Stimulated activated naive CD8-positive, alpha-beta T cell treated with anti-CD3 and anti-CD28 coated beads, Interleukin-15, Interleukin-2, amounts not matched to agents 100 ng/mL and 50 ng/mL, for 24 hours (primary cell): ENCODE data around the gene EPB41L3.

ENCODE experiments used
- H3K27ac Mint-ChIP-seq: one replicate; pipeline ENCODE4 v1.8.0; 2021; ENCODE audit warnings: mild to moderate bottlenecking, mixed read lengths
- H3K27me3 Mint-ChIP-seq: one replicate; pipeline ENCODE4 v1.8.0; 2021; ENCODE audit warnings: mixed read lengths
- H3K36me3 Mint-ChIP-seq: one replicate; pipeline ENCODE4 v1.8.0; 2021; ENCODE audit warnings: low read depth, mixed read lengths
- H3K4me1 Mint-ChIP-seq: one replicate; pipeline ENCODE4 v1.8.0; 2021; ENCODE audit warnings: low read depth, mixed read lengths
- H3K4me3 Mint-ChIP-seq: one replicate; pipeline ENCODE4 v1.8.0; 2021; ENCODE audit warnings: mild to moderate bottlenecking, mixed read lengths
- H3K9me3 Mint-ChIP-seq: one replicate; pipeline ENCODE4 v1.8.0; 2021; ENCODE audit warnings: mixed read lengths

Gene EPB41L3

GRCh38 chr18:5543036-5543680 lies 639 bp downstream of the EPB41L3 start:
- H3K4me3 Mint-ChIP-seq, result no peak overlapping the region
- no peaks in the 10 kb centered on the region for H3K9me3 Mint-ChIP-seq
- H3K4me1 Mint-ChIP-seq, result peaks cover 9% of the 10 kb centered on the region
- H3K27ac Mint-ChIP-seq, result no peak overlapping the region
- H3K36me3 Mint-ChIP-seq, result no peaks in the 10 kb centered on the region
- H3K27me3 Mint-ChIP-seq, result peaks cover 52% of the 10 kb centered on the region

GRCh38 chr18:5542515-5543035 lies 1.2 kb downstream of the EPB41L3 start:
- H3K9me3 Mint-ChIP-seq, result no peaks in the 10 kb centered on the region
- H3K4me1 Mint-ChIP-seq, result peaks cover 9% of the 10 kb centered on the region
- H3K4me3 Mint-ChIP-seq, result no peak overlapping the region
- no peak overlapping the region for H3K27ac Mint-ChIP-seq
- H3K27me3 Mint-ChIP-seq, result peaks cover 52% of the 10 kb centered on the region
- no peaks in the 10 kb centered on the region for H3K36me3 Mint-ChIP-seq

- H3K27ac Mint-ChIP-seq, result no peak overlapping the region
- no peaks in the 10 kb centered on the region for H3K36me3 Mint-ChIP-seq
- H3K4me1 Mint-ChIP-seq, result peaks cover 9% of the 10 kb centered on the region
- H3K9me3 Mint-ChIP-seq, result no peaks in the 10 kb centered on the region
- H3K27me3 Mint-ChIP-seq, result peaks cover 49% of the 10 kb centered on the region
- H3K4me3 Mint-ChIP-seq, result no peak overlapping the region
These were observed 2.2 kb downstream of the EPB41L3 start for GRCh38 chr18:5541644-5542043.

- Mint-ChIP-seq H3K27me3 (peaks cover 45% of the 10 kb centered on the region), H3K36me3 (no peaks in the 10 kb centered on the region), H3K27ac (no peak overlapping the region), H3K9me3 (peaks cover 4% of the 10 kb centered on the region), H3K4me3 (no peak overlapping the region), H3K4me1 (peaks cover 8% of the 10 kb centered on the region)
These were observed 4.4 kb downstream of the EPB41L3 start for GRCh38 chr18:5539391-5539790.

GRCh38 chr18:5538544-5538943 lies 5.3 kb downstream of the EPB41L3 start:
- Mint-ChIP-seq H3K27ac (no peak overlapping the region), H3K4me3 (no peak overlapping the region), H3K27me3 (peaks cover 42% of the 10 kb centered on the region), H3K36me3 (no peaks in the 10 kb centered on the region), H3K4me1 (peaks cover 5% of the 10 kb centered on the region), H3K9me3 (peaks cover 4% of the 10 kb centered on the region)

DNA sequence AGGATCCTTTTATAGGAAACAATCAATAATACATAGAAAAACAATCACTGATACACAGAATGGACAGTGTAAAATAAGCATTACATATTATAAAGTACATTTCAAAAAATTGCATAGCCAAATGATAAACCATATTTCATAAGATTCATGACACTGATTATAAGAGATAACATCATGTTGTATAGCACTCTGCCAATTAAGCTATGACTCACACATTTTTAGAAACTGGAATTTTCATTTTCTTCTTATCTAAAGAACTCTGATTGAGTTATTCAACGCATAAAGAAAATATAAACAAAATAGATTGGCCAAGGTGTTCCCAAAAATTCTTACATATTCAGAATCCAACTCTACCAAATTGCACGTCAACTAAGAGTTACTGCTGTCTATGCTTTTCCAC lies 5.9 kb downstream of the EPB41L3 start:
- Mint-ChIP-seq H3K27ac (no peak overlapping the region), H3K4me1 (peaks cover 5% of the 10 kb centered on the region), H3K27me3 (peaks cover 42% of the 10 kb centered on the region), H3K9me3 (peaks cover 4% of the 10 kb centered on the region), H3K4me3 (no peak overlapping the region), H3K36me3 (no peaks in the 10 kb centered on the region)

DNA sequence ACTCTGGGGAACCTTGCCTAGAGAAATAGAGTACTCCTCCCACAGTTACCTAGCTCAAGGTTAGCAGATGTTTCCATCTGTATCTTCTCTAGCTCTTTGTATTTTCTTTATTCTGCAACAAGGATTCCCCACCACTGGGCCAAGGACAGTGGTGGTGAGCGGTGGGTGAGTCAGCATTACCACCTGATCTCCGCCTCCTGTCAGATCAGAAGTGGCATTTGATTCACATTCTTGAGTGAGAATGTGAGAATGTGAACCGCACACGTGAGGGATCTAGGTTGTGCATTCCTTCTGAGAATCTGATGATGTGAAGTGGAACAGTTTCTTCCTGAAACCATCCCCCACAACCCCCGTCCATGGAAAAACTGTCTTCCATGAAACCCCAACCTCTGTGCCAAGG lies 9.0 kb downstream of the EPB41L3 start:
- peaks cover 4% of the 10 kb centered on the region for H3K9me3 Mint-ChIP-seq
- H3K4me3 Mint-ChIP-seq, result no peak overlapping the region
- no peaks in the 10 kb centered on the region for H3K4me1 Mint-ChIP-seq
- no peak overlapping the region for H3K27ac Mint-ChIP-seq
- H3K27me3 Mint-ChIP-seq, result peaks cover 18% of the 10 kb centered on the region
- no peaks in the 10 kb centered on the region for H3K36me3 Mint-ChIP-seq

DNA sequence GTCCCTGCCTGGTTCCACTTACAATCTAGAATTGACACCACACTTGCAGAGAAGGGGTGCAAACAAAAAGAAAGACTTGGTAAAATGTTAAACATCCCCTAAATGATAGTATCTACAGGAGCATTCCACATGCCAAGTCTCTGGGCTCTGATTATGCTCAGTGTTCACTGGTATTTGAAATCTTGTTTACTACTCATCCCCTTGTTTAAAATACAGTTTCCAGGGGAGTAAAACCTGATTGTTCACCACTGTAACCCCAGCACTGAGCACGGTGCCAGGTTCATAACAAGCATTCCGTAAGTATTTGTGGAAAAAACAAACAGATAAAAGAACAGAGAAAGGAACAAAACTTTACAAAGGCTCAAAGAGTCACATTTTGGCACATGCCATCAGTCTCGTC lies 11.7 kb downstream of the EPB41L3 start:
- Mint-ChIP-seq H3K9me3 (peaks cover 4% of the 10 kb centered on the region), H3K4me1 (no peaks in the 10 kb centered on the region), H3K4me3 (no peak overlapping the region), H3K27ac (no peak overlapping the region), H3K36me3 (no peaks in the 10 kb centered on the region), H3K27me3 (peaks cover 8% of the 10 kb centered on the region)

- Mint-ChIP-seq H3K4me3 (no peak overlapping the region), H3K4me1 (no peaks in the 10 kb centered on the region), H3K9me3 (peaks cover 4% of the 10 kb centered on the region)
These were observed 13.1 kb downstream of the EPB41L3 start for GRCh38 chr18:5530629-5531178.

GRCh38 chr18:5529471-5529870 lies 14.3 kb downstream of the EPB41L3 start:
- H3K36me3 Mint-ChIP-seq, result no peaks in the 10 kb centered on the region
- H3K9me3 Mint-ChIP-seq, result no peaks in the 10 kb centered on the region
- no peaks in the 10 kb centered on the region for H3K4me1 Mint-ChIP-seq
- H3K27me3 Mint-ChIP-seq, result peaks cover 11% of the 10 kb centered on the region
- H3K4me3 Mint-ChIP-seq, result no peak overlapping the region
- H3K27ac Mint-ChIP-seq, result no peak overlapping the region

More at GRCh38 chr18:5530629-5531178, 13.1 kb downstream of the EPB41L3 start:
- Mint-ChIP-seq H3K36me3 (no peaks in the 10 kb centered on the region), H3K27ac (no peak overlapping the region), H3K27me3 (peaks cover 14% of the 10 kb centered on the region)

DNA sequence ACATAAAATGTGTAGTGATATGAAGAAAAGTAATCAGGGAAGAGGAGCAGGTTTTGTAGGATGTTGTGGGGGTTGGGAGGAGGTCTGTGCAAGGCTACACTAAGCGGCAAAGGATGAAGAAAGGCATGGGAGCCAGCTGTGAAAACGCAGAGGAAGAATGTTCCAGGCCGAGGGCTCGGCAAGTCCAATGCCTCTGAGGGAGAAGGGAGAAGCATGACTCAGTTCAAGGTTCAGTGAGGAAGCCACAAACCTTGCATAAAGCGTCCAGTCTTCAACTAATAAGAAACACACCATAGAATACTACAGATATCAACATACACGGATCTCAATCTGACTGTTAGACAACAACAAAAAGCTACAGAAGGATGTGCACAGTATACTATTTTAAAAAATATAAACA lies 16.2 kb downstream of the EPB41L3 start:
- H3K27me3 Mint-ChIP-seq, result peaks cover 11% of the 10 kb centered on the region
- no peak overlapping the region for H3K4me3 Mint-ChIP-seq
- no peaks in the 10 kb centered on the region for H3K4me1 Mint-ChIP-seq
- no peaks in the 10 kb centered on the region for H3K36me3 Mint-ChIP-seq
- H3K9me3 Mint-ChIP-seq, result no peaks in the 10 kb centered on the region
- no peak overlapping the region for H3K27ac Mint-ChIP-seq

GRCh38 chr18:5524660-5525059 lies 19.1 kb downstream of the EPB41L3 start:
- H3K27ac Mint-ChIP-seq, result no peak overlapping the region
- no peaks in the 10 kb centered on the region for H3K9me3 Mint-ChIP-seq
- no peak overlapping the region for H3K4me3 Mint-ChIP-seq
- peaks cover 21% of the 10 kb centered on the region for H3K27me3 Mint-ChIP-seq
- no peaks in the 10 kb centered on the region for H3K4me1 Mint-ChIP-seq
- no peaks in the 10 kb centered on the region for H3K36me3 Mint-ChIP-seq

- Mint-ChIP-seq H3K4me3 (no peak overlapping the region), H3K36me3 (no peaks in the 10 kb centered on the region), H3K9me3 (no peaks in the 10 kb centered on the region), H3K27me3 (peaks cover 24% of the 10 kb centered on the region), H3K4me1 (no peaks in the 10 kb centered on the region), H3K27ac (no peak overlapping the region)
These were observed 22.8 kb downstream of the EPB41L3 start for GRCh38 chr18:5521000-5521399.

DNA sequence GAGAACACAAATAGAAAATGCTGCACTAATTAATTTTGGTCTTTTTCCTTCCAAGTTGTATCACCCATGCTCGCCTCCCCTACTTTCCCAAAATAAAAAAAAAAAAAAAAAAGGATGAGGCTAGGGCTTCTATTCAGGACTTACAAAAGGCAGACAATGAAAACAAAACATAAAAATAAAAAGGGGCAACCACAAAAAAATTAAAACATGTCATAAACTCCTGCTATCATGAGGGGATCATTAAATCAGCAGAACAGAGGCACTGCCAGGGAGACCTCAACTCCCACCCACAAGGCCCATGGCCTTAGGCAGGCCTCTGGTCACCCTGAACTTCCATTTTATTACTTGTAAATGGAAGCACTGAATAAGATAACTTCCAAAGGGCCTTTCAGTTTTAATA lies 23.3 kb downstream of the EPB41L3 start:
- no peaks in the 10 kb centered on the region for H3K4me1 Mint-ChIP-seq
- H3K4me3 Mint-ChIP-seq, result no peak overlapping the region
- no peak overlapping the region for H3K27ac Mint-ChIP-seq
- peaks cover 22% of the 10 kb centered on the region for H3K27me3 Mint-ChIP-seq
- H3K9me3 Mint-ChIP-seq, result no peaks in the 10 kb centered on the region
- H3K36me3 Mint-ChIP-seq, result no peaks in the 10 kb centered on the region

GRCh38 chr18:5519448-5520298 lies 24.1 kb downstream of the EPB41L3 start:
- no peaks in the 10 kb centered on the region for H3K9me3 Mint-ChIP-seq
- H3K4me3 Mint-ChIP-seq, result no peak overlapping the region
- no peaks in the 10 kb centered on the region for H3K36me3 Mint-ChIP-seq
- no peak overlapping the region for H3K27ac Mint-ChIP-seq
- peaks cover 19% of the 10 kb centered on the region for H3K27me3 Mint-ChIP-seq
- H3K4me1 Mint-ChIP-seq, result no peaks in the 10 kb centered on the region
